A549 (cell line): ENCODE results near the gene TSSK6.

Source experiments
- CHD2 ChIP-seq: fragments of 150-350 bp; IDR thresholded peaks from 2 replicates; pipeline ENCODE4 v1.6.1; 2014; ENCODE audit warnings: low read length; ENCODE audit not compliant: partially characterized antibody
- NR3C1 ChIP-seq: fragments of >200 bp; sonication (Bioruptor Twin); formaldehyde crosslinking; IDR thresholded peaks from 3 replicates; pipeline ENCODE4 v1.6.1; 2017
- POLR2A ChIP-seq: IDR thresholded peaks from 2 replicates; pipeline ENCODE4 v1.6.1; 2012; ENCODE audit warnings: mild to moderate bottlenecking, low read length
- RCOR1 ChIP-seq: fragments of 150-350 bp; IDR thresholded peaks from 2 replicates; pipeline ENCODE4 v1.6.1; 2014; ENCODE audit warnings: antibody characterized with exemption, low read length, low read depth
- SMC3 ChIP-seq: fragments of >200 bp; sonication (Bioruptor Twin); formaldehyde crosslinking; IDR thresholded peaks from 3 replicates; pipeline ENCODE4 v1.6.1; 2018; ENCODE audit warnings: inconsistent platforms
- TF ChIP-seq, protein P1 (sequence below): fragments of >200 bp; sonication (Bioruptor Twin); formaldehyde crosslinking; IDR thresholded peaks from 3 replicates; pipeline ENCODE4 v1.5.1; 2016

DNA sequence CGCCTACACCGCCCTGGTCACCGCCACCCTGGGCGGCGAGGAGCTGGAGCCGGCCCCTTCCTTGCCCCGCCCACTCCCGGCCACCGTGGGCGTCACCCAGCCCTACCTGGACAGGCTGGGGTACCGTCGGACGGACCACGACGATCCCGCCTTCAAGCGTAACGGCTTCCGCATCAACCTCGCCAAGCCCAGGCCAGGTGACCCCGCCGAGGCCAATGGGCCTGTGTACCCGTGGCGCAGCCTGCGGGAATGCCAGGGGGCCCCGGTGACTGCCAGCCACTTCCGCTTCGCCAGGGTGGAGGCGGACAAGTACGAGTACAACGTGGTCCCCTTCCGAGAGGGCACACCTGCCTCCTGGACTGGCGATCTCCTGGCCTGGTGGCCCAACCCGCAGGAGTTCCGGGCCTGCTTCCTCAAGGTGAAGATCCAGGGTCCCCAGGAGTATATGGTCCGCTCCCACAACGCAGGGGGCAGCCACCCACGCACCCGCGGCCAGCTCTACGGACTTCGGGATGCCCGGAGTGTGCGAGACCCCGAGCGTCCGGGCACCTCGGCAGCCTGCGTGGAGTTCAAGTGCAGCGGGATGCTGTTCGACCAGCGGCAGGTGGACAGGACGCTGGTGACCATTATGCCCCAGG lies 29.7 kb upstream of the TSSK6 start:
- TF ChIP-seq, protein P1, sequence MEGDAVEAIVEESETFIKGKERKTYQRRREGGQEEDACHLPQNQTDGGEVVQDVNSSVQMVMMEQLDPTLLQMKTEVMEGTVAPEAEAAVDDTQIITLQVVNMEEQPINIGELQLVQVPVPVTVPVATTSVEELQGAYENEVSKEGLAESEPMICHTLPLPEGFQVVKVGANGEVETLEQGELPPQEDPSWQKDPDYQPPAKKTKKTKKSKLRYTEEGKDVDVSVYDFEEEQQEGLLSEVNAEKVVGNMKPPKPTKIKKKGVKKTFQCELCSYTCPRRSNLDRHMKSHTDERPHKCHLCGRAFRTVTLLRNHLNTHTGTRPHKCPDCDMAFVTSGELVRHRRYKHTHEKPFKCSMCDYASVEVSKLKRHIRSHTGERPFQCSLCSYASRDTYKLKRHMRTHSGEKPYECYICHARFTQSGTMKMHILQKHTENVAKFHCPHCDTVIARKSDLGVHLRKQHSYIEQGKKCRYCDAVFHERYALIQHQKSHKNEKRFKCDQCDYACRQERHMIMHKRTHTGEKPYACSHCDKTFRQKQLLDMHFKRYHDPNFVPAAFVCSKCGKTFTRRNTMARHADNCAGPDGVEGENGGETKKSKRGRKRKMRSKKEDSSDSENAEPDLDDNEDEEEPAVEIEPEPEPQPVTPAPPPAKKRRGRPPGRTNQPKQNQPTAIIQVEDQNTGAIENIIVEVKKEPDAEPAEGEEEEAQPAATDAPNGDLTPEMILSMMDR = no peak
- no peak for TF ChIP-seq SMC3
- no peak for TF ChIP-seq POLR2A
- TF ChIP-seq NR3C1 = no peak
- no peak for TF ChIP-seq CHD2
- no peak for TF ChIP-seq RCOR1
